ENCODE data around the gene RAB35.

DNA sequence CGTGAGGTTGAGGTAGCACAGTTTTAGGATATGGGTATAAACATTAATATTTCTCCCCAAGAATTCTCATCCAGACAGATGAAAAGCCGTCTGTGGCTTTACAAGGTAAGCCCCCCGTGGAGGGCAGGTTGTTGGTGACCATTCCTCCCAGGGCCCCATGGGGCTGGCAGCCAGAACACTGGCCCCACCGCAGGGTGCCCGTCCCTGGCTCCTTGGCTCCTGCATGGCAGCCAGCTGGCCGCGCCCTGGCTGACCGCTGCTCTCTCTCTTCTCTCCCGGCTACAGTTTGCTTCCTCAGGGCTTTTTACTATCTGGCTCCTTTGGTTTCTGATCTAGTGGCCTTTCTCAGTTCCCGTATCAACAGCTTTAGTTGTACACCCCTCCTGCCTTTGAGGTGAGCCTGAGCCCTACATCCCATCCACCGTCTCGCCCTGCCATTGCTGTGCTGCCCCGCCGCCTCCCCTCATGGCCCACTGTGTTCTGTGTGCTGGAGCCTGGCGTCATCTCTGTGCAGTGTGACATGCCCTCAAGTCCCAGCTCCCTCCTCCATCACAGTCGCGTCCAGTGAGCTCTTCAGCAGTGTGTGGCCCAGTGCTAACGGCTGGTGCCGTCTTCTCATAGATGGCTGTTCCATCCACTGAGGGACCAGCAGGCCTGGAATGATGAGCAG is 25.8 kb downstream of the RAB35 start:
- TF ChIP-seq, protein P1, sequence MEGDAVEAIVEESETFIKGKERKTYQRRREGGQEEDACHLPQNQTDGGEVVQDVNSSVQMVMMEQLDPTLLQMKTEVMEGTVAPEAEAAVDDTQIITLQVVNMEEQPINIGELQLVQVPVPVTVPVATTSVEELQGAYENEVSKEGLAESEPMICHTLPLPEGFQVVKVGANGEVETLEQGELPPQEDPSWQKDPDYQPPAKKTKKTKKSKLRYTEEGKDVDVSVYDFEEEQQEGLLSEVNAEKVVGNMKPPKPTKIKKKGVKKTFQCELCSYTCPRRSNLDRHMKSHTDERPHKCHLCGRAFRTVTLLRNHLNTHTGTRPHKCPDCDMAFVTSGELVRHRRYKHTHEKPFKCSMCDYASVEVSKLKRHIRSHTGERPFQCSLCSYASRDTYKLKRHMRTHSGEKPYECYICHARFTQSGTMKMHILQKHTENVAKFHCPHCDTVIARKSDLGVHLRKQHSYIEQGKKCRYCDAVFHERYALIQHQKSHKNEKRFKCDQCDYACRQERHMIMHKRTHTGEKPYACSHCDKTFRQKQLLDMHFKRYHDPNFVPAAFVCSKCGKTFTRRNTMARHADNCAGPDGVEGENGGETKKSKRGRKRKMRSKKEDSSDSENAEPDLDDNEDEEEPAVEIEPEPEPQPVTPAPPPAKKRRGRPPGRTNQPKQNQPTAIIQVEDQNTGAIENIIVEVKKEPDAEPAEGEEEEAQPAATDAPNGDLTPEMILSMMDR (conservative IDR thresholded peaks at IDR 0.05) = no peak
- TF ChIP-seq ZFX (IDR thresholded peaks at IDR 0.05) = no peak

All from C4-2B (cell line).